Thoracic aorta (tissue), 2 donors: ENCODE data around the gene TUBB4B. TPM values are rescaled to one million over a fixed set of nuclear protein-coding genes. Genes with fewer than 3 reads are reported as not detected.

ENCODE experiments used
- ATAC-seq: fragments of 150-250 bp; one replicate; pipeline ENCODE4 v1.8.0; 2017; ENCODE audit warnings: low read depth; ENCODE audit not compliant: insufficient number of reproducible peaks, low FRiP score
- DNase-seq: peaks from one replicate; pipeline ENCODE4 v3.0.0-alpha.2; 2020; ENCODE audit warnings: low spot score
- H3K27ac ChIP-seq, 2 donors: fragments of 200-600 bp; sonication (generic); 1 replicate in 1 of 2; 2 replicates in 1 of 2; pipeline ENCODE4 v1.5.1; 2016; ENCODE audit warnings: mild to moderate bottlenecking in 2 of 2, moderate library complexity in 2 of 2
- H3K27me3 ChIP-seq: fragments of 200-600 bp; sonication (generic); replicated peaks from 2 replicates; pipeline ENCODE4 v1.6.0; 2016; ENCODE audit warnings: mild to moderate bottlenecking; ENCODE audit not compliant: insufficient read depth
- H3K36me3 ChIP-seq: fragments of 200-600 bp; sonication (generic); one replicate; pipeline ENCODE4 v1.5.1; 2016
- H3K4me1 ChIP-seq, 2 donors: fragments of 200-600 bp; sonication (generic); 1 replicate in 1 of 2; 2 replicates in 1 of 2; pipeline versions ENCODE4 v1.5.1 to v1.6.0; 2016; ENCODE audit warnings: low read depth in 2 of 2, mild to moderate bottlenecking in 1 of 2; ENCODE audit not compliant: control insufficient read depth in 1 of 2
- H3K4me3 ChIP-seq: fragments of 200-600 bp; sonication (generic); 2 replicates; pipeline ENCODE4 v1.5.1; 2016; ENCODE audit warnings: mild to moderate bottlenecking
- H3K9me3 ChIP-seq: fragments of 200-600 bp; sonication (generic); 2 replicates; pipeline ENCODE4 v1.5.1; 2016
- CTCF ChIP-seq: fragments of 200-600 bp; sonication (generic); IDR thresholded peaks from one replicate; pipeline ENCODE4 v1.5.1; 2019; ENCODE audit warnings: antibody characterized with exemption
- total RNA-seq, 2 donors: library from RNA; depleted of rRNA; stranded (reverse); fragments of >200 nt; gene quantifications; one replicate each; pipeline versions ENCODE4 v1.1.0 to v1.2.3, GENCODE V29; 2016

The TUBB4B gene
- total RNA-seq, 2 donors from 2014 or later: 172 to 193 TPM

- Histone ChIP-seq H3K27ac (no peak within 1 kb of the TSS), H3K27me3 (no peaks in the 10 kb centered on the region), H3K4me3 (no peak within 1 kb of the TSS), H3K36me3 (no peaks in the 10 kb centered on the region), H3K4me1 (peaks cover 7 to 15% of the 10 kb centered on the region in 2 donors), H3K9me3 (no peaks in the 10 kb centered on the region)
- DNase-seq (no peak), ATAC-seq (no peak)
- peak; percentile 82 for TF ChIP-seq CTCF
Observed at GRCh38 chr9:137227054-137227852, 13.8 kb upstream of the TUBB4B start, which contains the start of gene RNF224. TSS of gene RNF224 (plus strand) at chr9:137227502. CDS start at chr9:137228336, 834 bp downstream.

- Histone ChIP-seq H3K27me3 (no peaks in the 10 kb centered on the region), H3K9me3 (no peaks in the 10 kb centered on the region), H3K36me3 (no peaks in the 10 kb centered on the region), H3K27ac (no peak overlapping the region), H3K4me3 (no peak overlapping the region), H3K4me1 (peaks cover under 1 to 8% of the 10 kb centered on the region in 2 donors)
- ATAC-seq (no peak), DNase-seq (no peak)
- no peak for TF ChIP-seq CTCF
Observed at GRCh38 chr9:137227853-137228505, 13.1 kb upstream of the TUBB4B start.

- Histone ChIP-seq H3K4me3 (no peak overlapping the region), H3K27me3 (no peaks in the 10 kb centered on the region), H3K27ac (no peak overlapping the region), H3K4me1 (peaks cover 0 to 7% of the 10 kb centered on the region in 2 donors), H3K9me3 (no peaks in the 10 kb centered on the region), H3K36me3 (no peaks in the 10 kb centered on the region)
- no peak for TF ChIP-seq CTCF
- DNase-seq (no peak), ATAC-seq (no peak)
Observed at GRCh38 chr9:137228506-137228967, 12.6 kb upstream of the TUBB4B start.

- no peak for TF ChIP-seq CTCF
- H3K9me3 ChIP-seq: no peaks in the 10 kb centered on the region
- peaks cover 0 to 2% of the 10 kb centered on the region in 2 donors for H3K4me1 ChIP-seq
- no peaks in the 10 kb centered on the region for H3K27me3 ChIP-seq
- no peak for ATAC-seq
- no peak overlapping the region for H3K27ac ChIP-seq
- no peak for DNase-seq
- no peaks in the 10 kb centered on the region for H3K36me3 ChIP-seq
- no peak overlapping the region for H3K4me3 ChIP-seq
Observed at GRCh38 chr9:137228968-137229896, 11.9 kb upstream of the TUBB4B start.
